IPS DF 4.7 (cell line): ENCODE data around the gene MYL9.

Experiments used
- DNase-seq: peaks from one replicate; pipeline ENCODE4 v3.0.0-alpha.2; 2013; ENCODE audit warnings: low spot score; ENCODE audit errors: extremely low read depth

MYL9 gene

GRCh38 chr20:36525620-36526365, 15.5 kb upstream of the MYL9 start:
- no peak for DNase-seq

- DNase-seq = no peak
Measured at GRCh38 chr20:36526521-36527011, 14.8 kb upstream of the MYL9 start.

- DNase-seq = no peak
Measured at GRCh38 chr20:36527331-36528125, 13.8 kb upstream of the MYL9 start.

GRCh38 chr20:36528176-36528874, 13.0 kb upstream of the MYL9 start:
- no peak for DNase-seq

DNA sequence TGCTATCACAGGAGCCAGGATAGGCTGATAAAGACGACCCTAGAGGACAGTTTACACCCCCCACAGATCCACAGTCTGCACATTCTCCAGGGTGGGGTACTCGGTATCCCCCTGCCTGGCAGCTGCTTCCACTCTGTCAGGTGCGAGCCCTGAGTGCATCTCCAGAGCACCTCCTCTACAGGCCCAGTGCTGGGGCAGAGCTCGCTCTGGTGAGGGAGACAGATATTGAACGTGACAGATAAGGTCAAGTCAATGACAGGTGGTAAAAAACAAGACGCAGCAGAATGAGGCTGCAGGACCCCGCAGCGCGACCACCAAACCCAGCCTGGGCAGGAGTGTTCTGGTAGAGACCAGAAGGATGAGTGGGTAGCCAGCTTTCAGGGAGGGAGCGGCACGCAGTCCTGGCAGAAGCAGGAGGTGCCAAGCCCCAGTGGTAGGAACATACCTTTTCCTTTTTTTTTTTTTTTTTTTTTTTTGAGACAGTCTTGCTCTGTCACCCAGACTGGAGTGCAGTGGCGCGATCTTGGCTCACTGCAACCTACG, 12.4 kb upstream of the MYL9 start:
- no peak for DNase-seq

GRCh38 chr20:36532388-36532787, 8.9 kb upstream of the MYL9 start:
- no peak for DNase-seq

- no peak for DNase-seq
Measured at GRCh38 chr20:36532822-36533221, 8.5 kb upstream of the MYL9 start.

DNA sequence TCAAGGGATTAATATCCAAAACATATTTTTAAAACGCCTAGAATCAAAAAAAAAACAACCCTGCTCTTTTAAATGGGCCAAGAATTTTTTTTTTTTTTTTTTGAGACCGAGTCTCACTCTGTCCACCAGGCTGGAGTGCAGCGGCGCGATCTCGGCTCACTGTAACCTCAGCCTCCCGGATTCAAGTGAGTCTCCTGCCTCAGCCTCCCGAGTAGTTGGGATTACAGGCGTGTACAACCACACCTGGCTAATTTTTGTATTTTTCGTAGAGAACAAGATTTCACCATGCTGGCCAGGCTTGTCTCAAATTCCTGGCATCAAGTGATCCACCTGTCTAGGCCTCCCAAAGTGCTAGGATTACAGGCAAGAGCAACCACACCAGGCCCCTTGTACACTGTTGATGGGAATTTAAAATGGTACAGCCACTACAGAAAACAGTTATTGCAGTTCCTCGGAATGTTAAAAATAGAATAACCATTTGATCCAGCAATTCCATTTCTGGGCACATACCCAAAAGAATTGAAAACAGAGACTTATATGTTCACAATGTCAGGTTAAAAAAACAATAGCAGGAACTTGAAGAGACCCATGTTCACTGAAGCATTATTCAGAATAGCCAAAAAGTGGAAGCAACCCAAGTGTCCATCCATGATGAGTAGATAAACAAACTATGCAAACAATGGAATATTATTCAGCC, 3.1 kb upstream of the MYL9 start:
- no peak for DNase-seq

GRCh38 chr20:36540551-36541211, 638 bp upstream of the MYL9 start:
- DNase-seq = no peak

DNA sequence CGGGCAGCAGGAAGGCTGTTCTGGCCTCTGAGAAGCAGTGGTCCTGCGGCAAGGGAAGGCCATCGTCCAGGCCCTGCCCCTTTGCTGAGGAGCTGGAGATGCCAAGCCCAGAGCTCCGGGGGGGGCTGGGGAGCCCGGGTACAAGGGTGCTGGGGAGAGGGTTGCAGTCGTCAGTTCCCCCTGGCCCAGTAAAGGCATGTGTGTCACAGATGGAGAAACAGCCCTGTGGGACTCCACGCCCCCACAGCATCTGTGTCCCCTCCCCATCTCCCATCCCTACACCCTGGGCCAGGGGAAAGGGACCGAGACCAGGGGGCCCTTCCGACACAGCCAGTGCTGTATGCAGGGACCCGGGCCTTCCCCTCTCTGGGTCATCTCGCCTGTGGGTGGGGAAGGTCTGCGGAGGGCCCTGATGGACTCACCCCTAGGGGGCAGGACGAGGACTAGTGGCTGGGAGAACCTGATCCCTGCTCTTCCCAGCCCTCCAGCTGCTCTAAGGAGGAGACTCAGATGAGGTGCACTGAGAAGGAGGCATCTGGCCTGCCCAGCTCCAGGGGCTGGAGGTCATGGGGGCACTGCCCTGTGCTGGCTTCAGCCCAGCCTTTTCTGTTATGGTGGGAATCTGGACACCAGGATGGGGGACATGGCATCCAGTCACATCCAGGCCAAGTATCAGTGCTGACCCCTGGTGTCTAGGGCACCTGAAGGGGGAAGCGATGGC, 609 bp downstream of the MYL9 start:
- no peak for DNase-seq

DNA sequence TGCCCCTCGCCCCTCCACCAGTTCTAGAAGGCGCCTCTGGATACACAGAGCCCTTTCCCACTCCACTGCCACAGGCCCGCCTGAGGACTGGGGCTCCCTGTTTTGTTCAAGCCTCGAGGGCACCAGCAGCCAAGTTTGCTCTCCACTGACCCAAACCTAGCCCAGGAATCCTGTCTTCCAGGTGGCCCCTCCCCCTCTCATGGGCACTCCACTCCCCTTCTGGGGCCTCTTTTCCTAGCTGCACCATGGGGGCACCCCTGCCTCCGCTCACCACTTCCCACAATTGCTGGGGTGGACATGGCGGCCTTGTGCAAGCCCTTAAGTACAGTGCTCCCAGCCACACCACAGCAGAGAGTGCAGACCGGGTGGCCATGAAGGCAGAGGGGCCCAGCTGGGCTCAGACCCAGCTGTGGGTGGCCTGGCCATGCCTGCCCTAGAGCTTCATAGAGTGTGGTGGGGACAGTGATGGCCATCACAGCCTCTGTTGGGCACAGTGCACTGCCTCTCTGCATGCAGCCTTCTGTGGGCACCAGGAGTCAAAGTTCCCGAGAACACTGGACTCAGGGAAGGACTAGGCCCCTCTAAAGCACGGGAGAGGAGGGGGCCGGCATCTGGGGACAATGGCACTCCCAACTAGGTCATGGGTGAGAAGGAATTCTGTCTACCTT, 1.3 kb downstream of the MYL9 start:
- no peak for DNase-seq

DNA sequence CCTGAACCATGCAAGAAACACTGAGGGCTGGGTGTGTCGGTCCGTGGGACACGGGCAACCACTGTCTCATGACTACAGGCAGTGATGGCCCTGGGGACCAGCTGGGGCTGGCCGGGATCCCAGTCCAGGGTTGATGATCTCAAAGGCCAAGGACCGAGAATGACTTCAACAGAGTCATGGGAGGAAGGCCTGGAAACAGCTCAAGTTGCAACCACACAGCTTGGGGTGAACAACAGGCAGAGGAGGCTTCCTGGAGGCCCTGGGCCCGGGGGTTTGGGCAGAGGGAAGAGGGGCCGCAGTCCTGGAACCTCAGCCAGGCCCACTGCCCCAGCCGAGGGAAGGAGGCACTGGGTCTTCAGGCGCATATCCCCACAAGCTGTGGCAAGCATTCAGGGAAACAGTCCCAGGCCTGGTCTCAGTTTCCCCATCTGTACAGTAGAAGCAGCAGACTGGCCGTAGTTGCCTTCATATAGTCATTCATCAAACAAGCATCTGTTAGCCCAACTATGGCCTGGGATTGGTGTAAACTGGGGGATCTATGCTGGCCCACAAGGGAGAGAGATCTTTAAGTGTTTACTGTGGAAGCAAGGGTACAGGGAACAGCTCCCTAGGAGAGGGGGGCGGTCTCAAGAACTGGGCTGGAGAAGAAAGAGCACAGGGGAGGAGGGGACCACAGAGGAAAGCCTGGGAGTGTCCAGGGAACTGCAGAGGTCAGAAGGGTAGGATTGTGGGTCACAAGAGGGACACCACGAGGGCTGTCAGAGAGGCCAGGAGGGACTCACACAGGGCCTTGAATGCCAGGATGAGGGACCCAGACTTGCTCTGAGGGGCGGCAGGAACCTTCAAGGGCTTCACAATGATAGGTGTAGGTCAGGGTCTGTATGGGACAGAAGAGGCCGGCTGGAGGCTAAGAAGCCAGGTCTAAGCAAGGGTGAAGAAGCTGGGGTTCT, 2.1 kb downstream of the MYL9 start:
- no peak for DNase-seq

GRCh38 chr20:36544134-36545018, 3.1 kb downstream of the MYL9 start:
- no peak for DNase-seq

GRCh38 chr20:36546111-36546736, 4.9 kb downstream of the MYL9 start:
- no peak for DNase-seq

GRCh38 chr20:36547186-36548005, 6.1 kb downstream of the MYL9 start:
- no peak for DNase-seq

- no peak for DNase-seq
Measured at GRCh38 chr20:36548006-36548315, 6.6 kb downstream of the MYL9 start.
